Mesothelial cell of epicardium (in vitro differentiated cells): ENCODE results near the gene COL25A1. TPM values are rescaled to one million over a fixed set of nuclear protein-coding genes. Genes with fewer than 3 reads are reported as not detected.
"Not testable (repeated sequence)": the region's sequence is repeated elsewhere in the genome, so short reads cannot be mapped to it uniquely, and the experiment has no call there.

Source experiments
- DNase-seq, 2 experiments: peaks; one replicate each; pipeline ENCODE4 v3.0.0; 2021; ENCODE audit warnings: low spot score in 2 of 2; ENCODE audit not compliant: unreplicated experiment in 2 of 2
- H3K27ac Mint-ChIP-seq: 2 replicates; pipeline ENCODE4 v1.8.0; 2021; ENCODE audit warnings: mixed read lengths
- H3K27me3 Mint-ChIP-seq: 2 replicates; pipeline ENCODE4 v1.8.0; 2021; ENCODE audit warnings: low read depth, mixed read lengths
- H3K36me3 Mint-ChIP-seq: 2 replicates; pipeline ENCODE4 v1.8.0; 2021; ENCODE audit warnings: mixed read lengths
- H3K4me1 Mint-ChIP-seq: 2 replicates; pipeline ENCODE4 v1.8.0; 2021; ENCODE audit warnings: mixed read lengths
- H3K4me3 Mint-ChIP-seq: 2 replicates; pipeline ENCODE4 v1.8.0; 2021; ENCODE audit warnings: mild to moderate bottlenecking, moderate library complexity, mixed read lengths
- H3K9me3 Mint-ChIP-seq: 2 replicates; pipeline ENCODE4 v1.8.0; 2021; ENCODE audit warnings: mixed read lengths
- CTCF ChIP-seq: fragments of 200-600 bp; sonication (generic); IDR thresholded peaks from one replicate; pipeline ENCODE4 v1.5.0; 2021; ENCODE audit warnings: antibody characterized with exemption; ENCODE audit not compliant: unreplicated experiment
- total RNA-seq: library from RNA; stranded (reverse); gene quantifications from 3 replicates; pipeline ENCODE4 v1.2.1, GENCODE V29; 2021

Gene COL25A1
- total RNA-seq, 1 donor from 2014 or later: 56.7 TPM

- no peaks in the 10 kb centered on the region for H3K36me3 Mint-ChIP-seq
- no peaks in the 10 kb centered on the region for H3K9me3 Mint-ChIP-seq
- H3K27ac Mint-ChIP-seq: peak overlapping the region; percentile 69
- H3K4me3 Mint-ChIP-seq: no peak overlapping the region
- TF ChIP-seq CTCF: no peak
- no peaks in the 10 kb centered on the region for H3K27me3 Mint-ChIP-seq
- H3K4me1 Mint-ChIP-seq: peaks cover 31% of the 10 kb centered on the region
- DNase-seq: no peak
Observed at GRCh38 chr4:108884596-108884995, 417.9 kb downstream of the COL25A1 start.

GRCh38 chr4:108881986-108882385 is 420.5 kb downstream of the COL25A1 start:
- Mint-ChIP-seq H3K9me3 (no peaks in the 10 kb centered on the region), H3K4me1 (peaks cover 23% of the 10 kb centered on the region), H3K27ac (no peak overlapping the region), H3K4me3 (no peak overlapping the region), H3K27me3 (no peaks in the 10 kb centered on the region), H3K36me3 (no peaks in the 10 kb centered on the region)
- no peak for TF ChIP-seq CTCF
- no peak for DNase-seq

- Mint-ChIP-seq H3K4me3 (no peak overlapping the region), H3K27ac (peak overlapping the region; percentile 53), H3K9me3 (no peaks in the 10 kb centered on the region), H3K36me3 (no peaks in the 10 kb centered on the region), H3K27me3 (no peaks in the 10 kb centered on the region), H3K4me1 (peaks cover 23% of the 10 kb centered on the region)
- DNase-seq: no peak
- TF ChIP-seq CTCF: no peak
Observed at GRCh38 chr4:108881190-108881589, 421.3 kb downstream of the COL25A1 start.

- no peak for TF ChIP-seq CTCF
- H3K4me3 Mint-ChIP-seq: no peak overlapping the region
- H3K27ac Mint-ChIP-seq: no peak overlapping the region
- DNase-seq: no peak
- H3K27me3 Mint-ChIP-seq: no peaks in the 10 kb centered on the region
- peaks cover 10% of the 10 kb centered on the region for H3K4me1 Mint-ChIP-seq
- no peaks in the 10 kb centered on the region for H3K9me3 Mint-ChIP-seq
- H3K36me3 Mint-ChIP-seq: no peaks in the 10 kb centered on the region
Observed at GRCh38 chr4:108878806-108879205, 423.7 kb downstream of the COL25A1 start.

- Mint-ChIP-seq H3K27ac (no peak overlapping the region), H3K4me3 (no peak overlapping the region), H3K9me3 (no peaks in the 10 kb centered on the region), H3K4me1 (peaks cover 7% of the 10 kb centered on the region), H3K36me3 (no peaks in the 10 kb centered on the region), H3K27me3 (no peaks in the 10 kb centered on the region)
- no peak for TF ChIP-seq CTCF
- DNase-seq: no peak
Observed at GRCh38 chr4:108877821-108878220, 424.6 kb downstream of the COL25A1 start.

GRCh38 chr4:108874806-108875205 is 427.7 kb downstream of the COL25A1 start:
- H3K4me3 Mint-ChIP-seq: no peak overlapping the region
- H3K9me3 Mint-ChIP-seq: no peaks in the 10 kb centered on the region
- no peaks in the 10 kb centered on the region for H3K27me3 Mint-ChIP-seq
- no peak overlapping the region for H3K27ac Mint-ChIP-seq
- no peak for TF ChIP-seq CTCF
- H3K4me1 Mint-ChIP-seq: peaks cover 7% of the 10 kb centered on the region
- DNase-seq: no peak
- no peaks in the 10 kb centered on the region for H3K36me3 Mint-ChIP-seq

- not testable (repeated sequence) for H3K9me3 Mint-ChIP-seq, H3K4me3 Mint-ChIP-seq, DNase-seq, H3K4me1 Mint-ChIP-seq, H3K27ac Mint-ChIP-seq, H3K36me3 Mint-ChIP-seq, H3K27me3 Mint-ChIP-seq
Observed at GRCh38 chr4:108869970-108870369, 432.5 kb downstream of the COL25A1 start.
